ENCODE results near the gene HOXC9. TPM values are rescaled to one million over a fixed set of nuclear protein-coding genes. Genes with fewer than 3 reads are reported as not detected.

Gene HOXC9
- 0.22 TPM in 1 of 2 replicates, not detected in the other for total RNA-seq

DNA sequence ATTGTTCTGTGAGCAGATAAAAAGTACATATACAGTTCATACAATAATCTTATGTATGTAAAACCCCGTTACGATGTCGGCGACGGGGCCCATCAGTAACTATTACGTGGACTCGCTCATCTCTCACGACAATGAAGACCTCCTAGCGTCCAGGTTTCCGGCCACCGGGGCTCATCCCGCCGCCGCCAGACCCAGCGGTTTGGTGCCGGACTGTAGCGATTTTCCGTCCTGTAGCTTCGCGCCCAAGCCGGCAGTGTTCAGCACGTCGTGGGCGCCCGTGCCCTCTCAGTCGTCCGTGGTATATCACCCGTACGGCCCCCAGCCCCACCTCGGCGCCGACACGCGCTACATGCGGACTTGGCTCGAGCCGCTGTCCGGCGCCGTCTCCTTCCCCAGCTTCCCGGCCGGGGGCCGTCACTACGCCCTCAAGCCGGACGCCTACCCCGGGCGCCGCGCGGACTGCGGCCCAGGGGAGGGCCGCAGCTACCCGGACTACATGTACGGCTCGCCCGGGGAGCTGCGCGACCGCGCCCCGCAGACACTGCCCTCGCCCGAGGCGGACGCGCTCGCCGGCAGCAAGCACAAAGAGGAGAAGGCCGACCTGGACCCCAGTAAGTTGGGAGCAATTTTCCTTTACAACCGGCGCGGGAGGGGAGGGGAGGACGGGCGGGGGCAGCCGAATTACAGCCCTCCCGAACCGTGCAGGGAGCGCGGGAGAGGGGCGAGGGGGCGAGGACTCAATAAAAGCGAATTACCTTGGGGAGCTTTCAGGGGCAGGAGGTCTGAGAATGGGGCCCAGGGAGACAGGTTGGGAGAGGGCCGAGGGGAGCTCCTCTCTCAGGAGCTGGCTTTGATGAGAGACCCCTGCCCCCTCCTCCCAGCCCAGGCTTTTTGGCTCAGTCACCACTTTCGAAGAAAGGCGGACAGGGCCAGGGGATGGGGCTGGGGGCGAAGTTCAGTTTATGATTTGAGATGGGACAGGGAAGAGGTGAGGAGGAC is at the start of gene HOXC9:
HOXC9 (plus strand) TSS at position 46 of the 999 bp plus-strand sequence; CDS start at position 74, 28 bp downstream.
- no peak for DNase-seq (ENCODE audit: low read depth in 2 of 2)

DNA sequence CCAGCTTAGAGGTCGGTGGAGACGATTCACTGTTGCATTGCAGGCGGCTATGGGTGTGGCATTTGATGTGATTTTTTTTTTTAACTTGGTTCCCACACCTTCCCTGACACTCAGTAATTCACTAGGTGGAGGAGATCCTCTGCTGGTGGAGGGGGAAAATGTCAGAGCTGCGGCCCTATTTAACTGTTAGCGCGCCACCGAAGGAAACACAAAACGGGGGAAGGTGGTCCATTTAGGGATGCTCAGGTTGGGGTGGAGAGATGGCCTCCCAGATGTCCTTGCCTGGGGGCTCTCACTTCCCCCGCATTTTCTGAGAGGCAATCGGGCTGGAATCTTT is 49.6 kb upstream of the HOXC9 start:
- no peak for DNase-seq (ENCODE audit: low read depth in 2 of 2)

DNA sequence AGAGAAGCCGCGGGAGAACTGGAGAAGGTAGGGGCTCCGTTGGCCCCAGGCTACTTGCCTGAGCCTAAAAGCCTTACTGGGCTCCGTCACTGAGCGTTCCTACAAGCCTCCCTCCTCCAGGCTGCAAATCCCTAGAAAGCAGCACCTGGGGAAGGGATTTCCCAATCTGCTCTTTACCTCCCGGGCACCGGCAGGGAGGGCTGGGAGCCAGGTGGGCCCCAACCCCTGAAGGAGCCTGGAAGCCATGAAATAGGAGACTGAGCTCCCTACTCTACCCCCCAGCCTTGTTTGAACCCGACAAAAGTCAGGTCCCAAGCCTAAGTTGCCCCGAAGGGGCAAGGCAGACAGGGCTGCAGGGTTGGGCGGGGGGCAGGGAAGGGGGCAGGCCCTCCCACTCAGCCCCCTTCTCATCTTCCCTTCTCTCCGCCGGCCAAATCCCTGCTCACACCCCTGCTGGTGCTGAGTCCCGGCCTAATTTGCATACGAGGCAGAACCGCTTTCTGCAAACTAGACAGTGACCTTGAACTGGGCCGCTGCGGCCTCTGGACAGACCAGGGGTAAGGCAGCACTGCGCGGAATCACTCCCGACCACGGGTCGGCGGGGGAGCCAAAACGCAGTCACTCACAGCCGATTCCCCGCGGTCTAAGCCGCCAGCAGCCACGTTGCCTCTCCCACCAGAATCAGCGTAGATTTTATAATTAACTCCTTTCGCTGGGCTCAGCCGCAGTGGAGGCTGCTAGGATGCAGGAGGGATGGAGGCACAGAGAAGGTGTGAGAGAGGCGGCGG is 49.0 kb upstream of the HOXC9 start:
- no peak for DNase-seq (ENCODE audit: low read depth in 2 of 2)

DNA sequence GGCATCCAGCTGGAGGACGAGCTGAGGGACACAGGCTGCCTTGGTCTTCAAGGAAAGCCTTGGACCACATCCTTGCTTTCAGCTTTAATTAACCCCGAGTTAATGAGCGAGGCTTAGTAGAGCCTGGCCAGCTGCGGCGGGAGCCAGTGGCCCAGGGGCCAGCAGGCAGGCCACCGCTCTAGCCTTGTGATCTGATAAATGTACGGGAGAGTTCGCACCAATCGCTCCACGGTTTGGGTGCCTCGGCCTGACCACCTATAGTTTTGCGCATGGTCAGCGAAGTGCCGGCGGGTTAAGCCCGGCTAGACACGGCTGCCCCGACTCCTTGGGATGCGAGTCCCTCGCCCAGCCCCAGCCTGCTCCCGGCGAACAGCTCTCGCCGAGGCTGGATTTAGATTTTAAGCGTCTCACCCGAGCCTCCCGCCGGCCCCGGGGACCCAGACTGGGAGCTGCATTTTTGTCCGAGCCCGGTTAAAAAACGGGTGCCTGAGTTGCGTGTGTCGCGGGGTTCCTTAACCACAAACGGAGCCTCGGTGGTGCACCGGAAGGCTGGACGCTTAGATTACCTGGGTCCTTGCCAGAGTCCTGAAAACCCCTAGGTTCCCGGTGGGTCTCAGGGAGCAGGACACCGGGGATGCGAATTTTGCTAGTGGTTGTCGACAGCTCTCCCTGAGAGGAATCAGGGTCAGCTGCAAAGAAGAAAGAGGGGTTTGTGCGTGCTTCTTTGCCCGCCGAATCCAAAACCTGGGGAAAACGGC is 48.2 kb upstream of the HOXC9 start:
- no peak for DNase-seq (ENCODE audit: low read depth in 2 of 2)

DNA sequence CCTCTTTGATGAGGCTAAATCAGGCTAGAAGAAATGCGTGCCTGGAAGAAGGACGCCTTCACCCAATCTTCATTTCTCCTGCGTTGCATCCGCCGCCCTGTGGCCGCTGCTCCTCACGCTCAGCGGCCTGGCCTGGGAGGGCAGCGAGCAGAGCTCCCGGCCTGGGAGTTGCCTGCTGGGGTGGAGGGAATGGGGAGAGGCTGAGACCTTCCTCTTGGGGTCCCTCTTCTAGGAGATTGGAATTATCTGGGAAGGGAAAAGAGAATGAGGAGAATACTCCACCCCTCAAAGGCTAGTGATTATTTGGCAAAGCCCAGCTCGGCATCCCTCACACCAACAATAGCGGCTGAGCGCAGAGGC is 47.6 kb upstream of the HOXC9 start:
- no peak for DNase-seq (ENCODE audit: low read depth in 2 of 2)

DNA sequence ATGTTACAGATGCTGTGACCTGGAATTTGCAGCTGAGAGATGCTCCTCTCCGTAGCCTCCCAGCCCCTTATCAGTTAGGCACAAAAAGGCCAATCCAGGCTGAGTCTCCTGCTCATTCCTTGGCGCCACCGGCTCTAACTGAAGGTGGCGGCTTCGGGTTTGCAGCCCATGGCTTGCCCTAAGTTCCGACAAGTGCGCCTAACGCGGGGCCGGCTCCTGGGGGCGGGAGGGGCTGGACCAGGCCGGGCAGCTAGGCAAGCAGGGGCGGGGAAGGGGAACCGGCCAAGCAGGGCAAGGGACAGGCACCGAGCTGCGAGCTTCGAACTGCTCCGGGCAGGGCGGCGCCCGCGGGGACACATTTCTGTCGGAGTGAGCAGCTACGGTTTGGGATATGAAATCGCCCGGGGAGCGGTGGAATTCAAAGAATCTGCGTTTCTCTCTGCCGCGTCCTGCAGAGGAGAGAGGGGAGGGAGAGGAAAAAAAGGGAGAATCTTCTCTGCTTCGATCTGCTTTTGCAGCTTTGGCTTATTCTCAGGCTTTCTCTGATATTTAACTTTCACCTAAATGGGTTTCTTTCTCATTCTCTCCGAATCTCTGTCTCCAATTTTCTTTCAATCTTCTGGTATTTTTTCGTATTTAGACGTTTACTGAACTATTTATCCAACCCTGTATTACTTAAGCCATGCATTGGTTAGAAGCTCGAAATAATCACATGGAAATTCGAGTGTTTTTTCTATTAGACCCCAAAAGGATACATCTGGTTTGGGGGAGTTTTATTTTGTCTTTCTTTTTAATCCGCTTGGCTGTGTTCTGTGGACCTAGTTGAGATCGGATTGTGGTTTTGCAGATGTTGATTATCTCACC is 46.9 kb upstream of the HOXC9 start:
- no peak for DNase-seq (ENCODE audit: low read depth in 2 of 2)

DNA sequence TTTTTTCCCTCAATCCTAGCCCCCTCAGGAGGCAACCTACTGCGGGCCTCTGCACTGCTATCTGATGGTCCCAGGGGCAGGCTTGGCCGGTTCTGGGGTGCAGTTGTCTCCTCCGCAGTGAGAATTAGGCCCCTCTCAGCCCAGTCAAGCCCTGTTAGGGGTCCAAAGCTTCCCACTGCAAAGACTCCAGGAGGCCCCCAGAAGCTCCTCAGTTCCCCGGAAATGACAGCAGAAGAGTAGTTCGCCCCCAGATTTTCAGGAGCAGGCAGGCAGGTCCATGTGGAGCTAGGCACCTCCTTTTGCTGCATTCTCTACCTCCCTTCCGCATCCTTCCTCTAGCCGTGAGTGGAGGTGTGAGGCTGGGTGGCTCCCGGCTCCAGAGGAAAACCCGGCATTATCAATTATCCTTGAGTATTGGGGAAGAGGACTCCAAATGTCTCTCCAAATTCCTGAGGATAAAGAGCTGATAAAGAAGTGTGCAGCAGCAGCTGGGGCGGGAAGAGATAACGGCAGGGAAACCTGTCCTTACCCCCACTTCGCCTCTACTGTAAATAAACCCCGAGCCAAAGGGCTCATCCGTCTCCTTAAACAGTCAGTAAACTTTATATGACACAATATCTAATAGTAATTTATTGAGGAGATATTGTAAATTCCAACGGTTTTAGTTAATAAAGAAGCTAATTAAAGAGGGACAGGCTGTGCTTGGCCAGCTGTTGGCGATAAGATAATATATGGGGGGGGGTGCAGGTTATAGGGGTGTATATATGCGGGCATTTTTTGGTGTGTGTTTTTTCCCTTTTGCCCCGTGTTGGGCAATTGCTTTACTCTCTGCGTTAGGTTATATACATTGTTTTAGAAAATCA is 45.9 kb upstream of the HOXC9 start:
- DNase-seq (ENCODE audit: low read depth in 2 of 2) = no peak

DNA sequence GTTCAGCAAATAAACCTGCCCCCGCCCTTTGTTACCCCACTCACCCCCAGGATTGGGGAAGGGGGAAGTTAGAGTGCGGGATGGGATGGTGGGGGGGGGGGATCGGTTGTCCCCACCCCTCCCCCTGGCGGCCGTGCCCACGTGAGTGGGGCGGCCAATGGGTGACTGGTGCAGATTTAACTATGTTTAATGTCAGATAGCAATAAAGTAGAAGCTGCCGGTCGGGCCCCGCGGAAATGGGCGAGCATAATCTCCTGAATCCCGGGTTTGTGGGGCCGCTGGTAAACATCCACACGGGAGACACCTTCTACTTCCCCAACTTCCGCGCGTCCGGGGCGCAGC is 45.3 kb upstream of the HOXC9 start, which contains the start of gene HOXC12:
HOXC12 (plus strand) TSS at position 210 of the 342 bp plus-strand sequence; CDS start at position 237, 27 bp downstream.
- no peak for DNase-seq (ENCODE audit: low read depth in 2 of 2)

DNA sequence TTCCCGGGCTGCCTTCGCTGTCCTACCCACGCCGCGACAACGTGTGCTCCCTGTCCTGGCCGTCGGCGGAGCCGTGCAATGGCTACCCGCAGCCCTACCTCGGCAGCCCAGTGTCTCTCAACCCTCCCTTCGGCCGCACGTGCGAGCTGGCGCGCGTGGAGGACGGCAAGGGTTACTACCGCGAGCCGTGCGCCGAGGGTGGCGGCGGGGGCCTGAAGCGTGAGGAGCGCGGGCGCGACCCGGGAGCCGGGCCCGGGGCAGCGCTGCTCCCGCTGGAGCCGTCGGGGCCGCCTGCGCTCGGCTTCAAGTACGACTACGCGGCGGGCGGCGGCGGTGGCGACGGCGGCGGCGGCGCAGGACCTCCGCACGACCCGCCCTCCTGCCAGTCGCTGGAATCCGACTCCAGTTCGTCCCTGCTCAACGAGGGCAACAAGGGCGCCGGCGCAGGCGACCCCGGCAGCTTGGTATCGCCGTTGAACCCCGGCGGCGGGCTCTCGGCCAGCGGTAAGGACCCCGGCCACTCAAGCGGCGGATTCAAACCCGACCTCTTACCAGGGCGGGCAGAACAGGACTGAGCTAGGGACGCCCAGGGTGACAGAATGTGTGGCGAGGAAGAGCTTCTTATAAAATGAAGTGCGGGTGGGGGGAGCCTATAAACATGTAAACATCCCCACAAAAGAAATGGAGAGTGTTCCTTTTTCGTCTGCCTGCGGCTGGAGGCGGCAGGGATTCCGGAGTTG is 44.8 kb upstream of the HOXC9 start:
- DNase-seq (ENCODE audit: low read depth in 2 of 2) = no peak

DNA sequence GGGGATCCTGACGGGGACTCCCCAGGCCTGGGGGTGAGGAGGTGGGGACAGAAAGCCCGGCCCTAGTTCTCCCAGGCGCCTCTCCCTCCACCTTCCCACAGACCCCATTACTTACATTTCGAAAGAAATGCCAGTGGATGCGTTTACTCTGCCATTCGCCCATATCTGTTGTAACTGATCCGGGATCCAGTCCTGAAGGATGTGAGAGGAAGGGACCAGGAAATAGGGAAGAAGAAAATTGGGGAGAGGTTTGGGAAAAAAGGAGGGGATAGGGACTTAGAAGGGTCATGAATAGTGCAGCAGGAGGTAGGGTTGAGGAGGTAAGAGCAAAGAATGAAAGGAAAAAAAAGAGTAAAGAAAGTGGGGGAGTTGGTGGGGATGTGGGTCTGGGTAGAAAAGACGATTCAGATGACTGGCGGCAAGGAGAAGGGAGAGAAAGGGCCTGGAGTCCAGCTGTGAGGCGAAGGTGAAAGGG is 44.1 kb upstream of the HOXC9 start:
- DNase-seq (ENCODE audit: low read depth in 2 of 2) = no peak

DNA sequence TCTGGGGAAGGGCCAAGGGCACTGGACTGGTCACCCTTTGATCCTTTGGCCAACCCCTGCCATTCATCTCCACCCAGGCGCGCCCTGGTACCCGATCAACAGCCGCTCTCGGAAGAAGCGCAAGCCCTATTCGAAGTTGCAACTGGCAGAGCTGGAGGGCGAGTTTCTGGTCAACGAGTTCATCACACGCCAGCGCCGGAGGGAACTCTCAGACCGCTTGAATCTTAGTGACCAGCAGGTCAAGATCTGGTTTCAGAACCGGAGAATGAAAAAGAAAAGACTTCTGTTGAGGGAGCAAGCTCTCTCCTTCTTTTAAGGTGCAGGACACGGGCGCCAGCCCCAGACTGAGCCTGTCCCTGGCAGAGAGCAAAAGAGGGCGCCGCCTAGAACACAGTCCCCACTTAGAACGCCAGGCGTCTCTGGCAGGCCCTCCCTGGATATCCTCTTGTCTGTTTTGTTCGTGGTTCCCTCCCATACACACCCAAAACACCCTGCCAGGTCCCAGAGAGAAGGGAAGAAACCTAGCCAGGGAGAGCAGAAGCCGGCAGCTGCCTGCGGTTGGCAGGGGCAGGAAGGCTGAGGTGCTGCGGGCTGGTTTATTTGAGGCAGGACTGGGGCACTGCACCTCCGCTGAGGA is 43.6 kb upstream of the HOXC9 start:
- DNase-seq (ENCODE audit: low read depth in 2 of 2) = no peak

DNA sequence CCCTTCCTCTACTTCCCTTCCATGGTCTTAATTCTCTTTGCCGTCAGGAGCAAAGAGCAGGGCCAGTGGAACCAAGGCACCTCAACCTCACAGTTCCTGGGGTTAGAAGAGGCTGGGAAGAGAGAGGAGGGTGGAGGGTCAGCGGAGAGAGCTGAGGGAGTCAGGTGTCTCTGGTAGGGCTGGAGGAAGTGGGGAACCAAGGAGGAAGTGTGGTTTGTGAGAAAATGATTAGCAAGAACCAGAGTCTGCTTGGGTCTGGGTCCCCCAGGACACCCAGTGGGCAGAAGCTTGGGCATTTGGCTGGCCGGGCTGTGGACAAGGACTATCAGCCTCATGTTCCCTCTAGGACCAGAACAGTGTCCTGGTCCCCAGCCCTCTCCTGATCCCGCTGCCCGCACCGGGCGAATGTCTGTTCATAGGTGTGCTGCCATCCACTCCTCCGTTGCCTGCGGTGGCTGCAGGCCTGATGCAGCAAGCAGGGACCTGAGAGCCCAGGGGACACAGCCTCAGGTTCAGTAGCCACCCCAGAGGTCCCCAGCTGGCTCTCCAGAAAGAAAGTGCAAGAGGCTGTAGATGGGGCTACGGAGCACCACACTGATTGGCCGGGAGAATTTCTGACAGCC is 42.9 kb upstream of the HOXC9 start:
- no peak for DNase-seq (ENCODE audit: low read depth in 2 of 2)

DNA sequence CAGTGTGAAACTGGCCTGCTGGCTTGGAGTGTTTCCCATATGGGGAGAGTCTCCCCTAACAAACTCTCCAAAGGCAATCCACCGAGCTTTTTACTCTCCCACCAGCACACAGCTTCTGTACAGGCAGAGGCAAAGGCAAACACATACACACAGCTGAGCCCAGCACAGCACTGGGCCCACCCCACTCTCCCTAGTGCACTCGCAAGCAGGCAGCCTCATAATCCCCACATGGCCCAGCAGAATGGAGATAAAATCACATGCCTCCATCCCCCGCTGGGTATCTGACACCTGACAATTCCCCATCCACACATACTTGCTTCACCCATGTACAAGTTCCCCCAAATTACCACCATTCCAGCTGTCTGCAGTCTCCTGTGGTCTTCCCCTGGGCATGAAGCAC is 41.8 kb upstream of the HOXC9 start:
- DNase-seq (ENCODE audit: low read depth in 2 of 2) = no peak

DNA sequence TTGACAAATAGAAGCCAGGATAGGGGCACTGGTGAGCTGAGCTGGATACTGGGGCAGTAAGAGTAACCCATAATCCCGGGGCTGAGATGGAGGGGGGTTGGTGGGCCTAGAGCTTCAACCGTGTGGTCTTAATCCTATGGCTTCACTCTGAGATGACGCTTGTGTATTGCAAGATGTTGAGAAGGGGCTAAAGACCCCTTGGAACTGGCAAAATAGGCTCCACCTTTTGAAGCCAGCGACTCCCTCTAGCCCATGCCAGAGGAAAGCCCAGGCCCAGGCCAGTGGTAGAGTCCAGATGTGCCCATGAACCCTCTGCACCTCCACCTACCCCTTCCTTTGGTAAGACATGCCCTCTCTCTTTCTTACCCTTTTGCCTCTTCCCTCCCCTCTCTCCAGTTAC is 40.6 kb upstream of the HOXC9 start:
- no peak for DNase-seq (ENCODE audit: low read depth in 2 of 2)

DNA sequence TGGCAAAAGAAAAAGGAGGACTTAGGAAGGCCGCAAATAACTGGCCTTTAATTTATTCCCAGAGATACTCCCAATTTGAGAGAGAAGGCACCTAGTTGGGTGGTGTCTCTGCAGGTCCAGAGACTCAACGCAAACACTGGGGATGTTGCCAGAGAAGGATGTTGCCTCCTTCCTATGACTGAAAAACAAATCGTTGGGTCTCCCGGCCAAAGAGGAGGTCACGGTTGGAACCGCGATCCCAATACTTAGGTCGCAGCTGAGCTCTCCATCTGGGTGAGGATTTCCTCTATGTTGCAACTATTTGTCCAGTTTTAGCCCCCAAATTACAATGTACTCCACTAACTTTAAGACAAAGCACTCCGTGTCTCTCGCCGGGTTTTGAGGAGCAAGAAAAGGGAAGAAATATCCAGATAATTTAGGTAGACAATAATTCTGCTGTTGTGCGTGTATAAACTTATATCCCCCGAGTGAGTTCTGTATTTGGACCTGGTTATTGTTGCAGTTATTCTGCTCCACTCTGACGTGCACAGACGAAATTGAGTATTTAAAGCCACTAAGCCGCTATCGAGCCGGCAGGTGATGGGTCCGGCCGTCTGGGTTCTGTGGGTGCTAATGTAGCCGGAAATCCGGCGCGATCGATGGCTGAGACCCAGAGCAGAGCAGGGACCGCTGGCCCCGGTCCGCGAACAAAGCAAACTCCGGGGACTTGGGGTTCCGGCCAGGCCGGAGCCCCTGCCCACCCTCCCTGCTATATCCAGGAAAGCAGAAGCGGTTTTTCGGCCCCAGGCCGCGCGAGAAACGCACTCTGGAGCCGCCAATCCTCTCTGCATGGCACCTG is 39.6 kb upstream of the HOXC9 start:
- no peak for DNase-seq (ENCODE audit: low read depth in 2 of 2)

DNA sequence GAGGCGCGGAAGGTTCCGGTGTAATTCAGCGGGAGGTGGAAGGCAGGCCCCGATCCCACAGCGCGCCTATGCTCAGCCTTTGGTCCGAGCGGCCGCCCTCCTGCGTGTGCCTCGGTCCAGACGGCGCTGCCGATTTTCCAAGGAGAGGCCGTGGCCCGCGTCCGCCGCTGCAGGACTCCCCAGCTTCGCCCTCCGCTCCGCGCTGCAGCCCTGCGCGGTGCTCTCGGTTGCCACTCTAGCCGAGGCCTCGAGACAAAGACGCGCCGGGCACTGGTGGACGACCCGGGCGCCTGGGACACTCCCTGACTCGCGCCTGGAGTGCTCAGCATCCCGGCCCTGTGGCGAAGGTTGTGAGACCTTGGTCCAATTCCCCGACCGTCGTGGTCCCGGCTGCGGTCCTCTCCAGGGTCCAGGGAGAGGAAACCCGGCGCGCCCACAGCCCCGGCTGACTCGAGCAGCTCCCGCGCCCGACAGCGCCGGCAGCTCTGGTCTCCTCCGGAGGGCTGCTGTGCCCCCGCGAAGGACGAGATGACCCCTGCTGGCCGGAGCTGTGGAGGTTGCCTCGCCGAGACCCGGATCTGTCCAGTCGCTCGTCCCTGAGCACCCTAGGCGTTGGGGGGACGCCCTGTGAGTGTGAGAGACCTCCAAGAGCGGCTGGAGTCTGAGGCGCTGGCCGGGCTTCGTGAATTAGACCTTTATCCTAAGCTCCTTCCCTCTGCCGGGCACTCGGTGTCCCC is 38.8 kb upstream of the HOXC9 start:
- DNase-seq (ENCODE audit: low read depth in 2 of 2) = no peak

DNA sequence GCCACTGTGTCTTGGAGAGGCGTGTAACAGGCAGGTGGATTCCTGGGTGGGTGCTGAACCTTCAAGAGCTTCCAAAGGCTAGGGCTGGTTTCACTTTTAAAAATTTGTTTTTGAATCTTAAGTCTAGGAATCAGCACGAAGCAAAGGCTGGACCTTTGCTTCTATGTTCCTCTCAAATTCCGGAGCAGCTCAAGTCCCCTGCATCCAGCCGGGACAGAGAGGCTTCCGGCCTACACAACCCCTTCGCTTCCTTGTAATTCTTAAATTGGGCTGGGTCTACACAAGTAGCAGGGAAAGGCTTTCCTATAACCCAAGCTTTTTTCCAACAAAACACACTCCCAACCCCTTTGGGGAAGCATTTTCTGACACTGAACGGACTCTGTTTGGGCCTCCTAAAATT is 37.0 kb upstream of the HOXC9 start:
- DNase-seq (ENCODE audit: low read depth in 2 of 2) = no peak
